Transverse colon (tissue), 4 donors: ENCODE data around the gene ACBD6. TPM values are rescaled to one million over a fixed set of nuclear protein-coding genes. Genes with fewer than 3 reads are reported as not detected.

Source experiments
- DNase-seq: peaks from one replicate; pipeline ENCODE4 v3.0.0-alpha.2; 2019
- H3K27ac ChIP-seq, 4 donors: fragments of 200-600 bp; sonication (generic); 2 replicates each; pipeline ENCODE4 v1.5.1; 2016 to 2018; ENCODE audit warnings: inconsistent platforms in 4 of 4
- H3K27me3 ChIP-seq: fragments of 200-600 bp; sonication (generic); 2 replicates; pipeline ENCODE4 v1.5.1; 2017; ENCODE audit warnings: inconsistent platforms
- H3K36me3 ChIP-seq, 4 donors: fragments of 200-600 bp; sonication (generic); 2 replicates each; pipeline ENCODE4 v1.5.1; 2017 to 2019; ENCODE audit warnings: inconsistent platforms in 4 of 4
- H3K4me1 ChIP-seq, 4 donors: fragments of 200-600 bp; sonication (generic); 2 replicates each; pipeline ENCODE4 v1.5.1; 2017 to 2020; ENCODE audit warnings: inconsistent platforms in 4 of 4
- H3K4me3 ChIP-seq, 4 donors: fragments of 200-600 bp; sonication (generic); 1 replicate in 1 of 4; 2 replicates in 3 of 4; pipeline versions ENCODE4 v1.5.1 to v1.6.1; 2017 to 2019; ENCODE audit warnings: inconsistent platforms in 4 of 4
- H3K9me3 ChIP-seq, 2 donors: fragments of 200-600 bp; sonication (generic); 2 replicates each; pipeline ENCODE4 v1.5.1; 2017 to 2019; ENCODE audit warnings: inconsistent platforms in 2 of 2
- CTCF ChIP-seq, 5 experiments: fragments of 200-600 bp in 3 of 5; fragments of 450-650 bp in 2 of 5; sonication (generic) in 3 of 5; IDR thresholded peaks; 1 replicate in 2 of 5; 2 replicates in 3 of 5; pipeline ENCODE4 v1.5.1; 2016 to 2017; ENCODE audit warnings: antibody characterized with exemption in 5 of 5, inconsistent platforms in 3 of 5, mild to moderate bottlenecking in 2 of 5, moderate library complexity in 1 of 5
- EP300 ChIP-seq: sonication (generic); formaldehyde crosslinking; IDR thresholded peaks from one replicate; pipeline ENCODE4 v1.6.1; 2017; ENCODE audit warnings: antibody characterized with exemption, low read depth
- POLR2A ChIP-seq: fragments of 450-650 bp; IDR thresholded peaks from one replicate; pipeline ENCODE4 v1.6.1; 2016; ENCODE audit warnings: antibody characterized with exemption, mild to moderate bottlenecking, moderate library complexity
- POLR2AphosphoS5 ChIP-seq, 3 donors: sonication (generic); formaldehyde crosslinking; IDR thresholded peaks; one replicate each; pipeline ENCODE4 v1.6.1; 2016; ENCODE audit warnings: antibody characterized with exemption in 3 of 3
- WGBS, 2 donors: methylation state at CpG; one replicate each; pipeline ENCODE4 v1.1.5; 2018; ENCODE audit warnings: low coverage in 1 of 2; 5-methylcytosine and 5-hydroxymethylcytosine counted together
- in situ Hi-C, 4 donors: fragments of 200-750 bp; cut with MboI; loops; one replicate each; pipeline versions ENCODE4 v1.15.0 to v1.15.1; 2017; ENCODE audit warnings: low sequenced_read_pairs in 3 of 4, low pct_ligation_motif_present in 1 of 4, low pct_unique_long_range_greater_than_20kb in 1 of 4
- intact Hi-C: fragments of 100-400 bp; cut with DNase I; formaldehyde crosslinking; loops from one replicate; pipeline ENCODE4 v1.15.1; 2023; ENCODE audit warnings: low total_unique reads
- total RNA-seq, 4 donors: library from RNA; depleted of rRNA; stranded (reverse); fragments of >200 nt; gene quantifications; one replicate each; pipeline ENCODE4 v1.1.0, GENCODE V29; 2016

ACBD6 gene
- total RNA-seq, 4 donors from 2014 or later = 9.7 to 48.4 (median 38.6) TPM

GRCh38 chr1:180510882-180511281 lies 8.5 kb upstream of the ACBD6 start:
- Histone ChIP-seq H3K27ac (no peak overlapping the region), H3K27me3 (no peaks in the 10 kb centered on the region), H3K36me3 (no peaks in the 10 kb centered on the region), H3K9me3 (no peaks in the 10 kb centered on the region), H3K4me3 (no peak overlapping the region), H3K4me1 (peaks cover 0 to 4% (median 0%) of the 10 kb centered on the region in 4 donors)
- WGBS, 2 donors = 95 to 100% methylated on average over 2 of the region's 2 CpGs
- intact Hi-C loops (no loop called here), in situ Hi-C loops (loop anchor here (10.0 to 25.0 kb wide), 3 partner anchors 344 to 654 kb away; no protein-coding TSS in a partner anchor)
- no peak for DNase-seq
- TF ChIP-seq POLR2A (no peak), EP300 (no peak), CTCF (IDR thresholded peaks at IDR 0.05) (no peak), POLR2AphosphoS5 (IDR thresholded peaks at IDR 0.05) (no peak)

- in situ Hi-C loops = loop anchor here in 3 of 4 donors (25.0 kb wide), 1 partner anchor 654 kb away; no protein-coding TSS in a partner anchor
- TF ChIP-seq POLR2A (no peak), POLR2AphosphoS5 (IDR thresholded peaks at IDR 0.05) (no peak)
Measured at GRCh38 chr1:180508725-180509097, 6.3 kb upstream of the ACBD6 start.

GRCh38 chr1:180507795-180508724 lies 5.7 kb upstream of the ACBD6 start:
- Histone ChIP-seq H3K27me3 (no peaks in the 10 kb centered on the region), H3K4me1 (peaks cover 4 to 6% (median 6%) of the 10 kb centered on the region in 4 donors), H3K36me3 (no peaks in the 10 kb centered on the region), H3K27ac (no peak overlapping the region), H3K4me3 (no peak overlapping the region), H3K9me3 (no peaks in the 10 kb centered on the region)
- no peak for DNase-seq
- intact Hi-C loops (no loop called here), in situ Hi-C loops (loop anchor here in 3 of 4 donors (25.0 kb wide), 1 partner anchor 654 kb away; no protein-coding TSS in a partner anchor)
- WGBS, 2 donors = 91 to 100% methylated on average over 1 to 13 of the region's 15 CpGs
- no peak for TF ChIP-seq POLR2AphosphoS5 (IDR thresholded peaks at IDR 0.05)
- no peak for TF ChIP-seq POLR2A
- no peak for TF ChIP-seq EP300
- no peak for TF ChIP-seq CTCF (IDR thresholded peaks at IDR 0.05)

More at GRCh38 chr1:180508725-180509097, 6.3 kb upstream of the ACBD6 start:
- WGBS, 2 donors = 95% methylated on average over 16 of the region's 21 CpGs; no CpG with 5 or more reads in 1 of the 2 donors
- Histone ChIP-seq H3K27ac (no peak overlapping the region), H3K36me3 (no peaks in the 10 kb centered on the region), H3K9me3 (no peaks in the 10 kb centered on the region), H3K27me3 (no peaks in the 10 kb centered on the region), H3K4me3 (no peak overlapping the region), H3K4me1 (peaks cover 0 to 1% (median under 1%) of the 10 kb centered on the region in 4 donors)
- intact Hi-C loops = no loop called here
- no peak for DNase-seq

- 48 to 63% methylated on average over 6 to 8 of the region's 8 CpGs for WGBS, 2 donors
- no peaks in the 10 kb centered on the region for H3K27me3 ChIP-seq
- in situ Hi-C loops = loop anchor here in 3 of 4 donors (25.0 kb wide), 1 partner anchor 656 kb away; no protein-coding TSS in a partner anchor
- no peaks in the 10 kb centered on the region for H3K36me3 ChIP-seq
- H3K4me3 ChIP-seq = no peak overlapping the region
- intact Hi-C loops = no loop called here
- no peak overlapping the region for H3K27ac ChIP-seq
- TF ChIP-seq EP300 (no peak), CTCF (IDR thresholded peaks at IDR 0.05) (no peak), POLR2A (no peak), POLR2AphosphoS5 (IDR thresholded peaks at IDR 0.05) (no peak)
- DNase-seq = no peak
- no peaks in the 10 kb centered on the region for H3K9me3 ChIP-seq
- peaks cover 5 to 17% (median 12%) of the 10 kb centered on the region in 4 donors for H3K4me1 ChIP-seq
Measured at GRCh38 chr1:180505732-180506335, 3.5 kb upstream of the ACBD6 start.
